NCI-H2081 treated with DMSO at 0.1 percent for 48 hours (cell line): Measurements from ENCODE around the gene AKAP6.
"Not testable (repeated sequence)": the region's sequence is repeated elsewhere in the genome, so short reads cannot be mapped to it uniquely, and the experiment has no call there.

Experiments used
- DNase-seq: peaks from one replicate; lab custom pipeline; 2025; lab: John Stamatoyannopoulos, UW

AKAP6 gene

GRCh38 chr14:32761381-32761968 is 432.4 kb downstream of the AKAP6 start:
- no peak for DNase-seq

- no peak for DNase-seq
Observed at GRCh38 chr14:32762886-32763285, 433.8 kb downstream of the AKAP6 start.

GRCh38 chr14:32763673-32764072 is 434.6 kb downstream of the AKAP6 start:
- DNase-seq: no peak

GRCh38 chr14:32764131-32764530 is 435.0 kb downstream of the AKAP6 start:
- no peak for DNase-seq

- DNase-seq: no peak
Observed at GRCh38 chr14:32770422-32770821, 441.3 kb downstream of the AKAP6 start.

- no peak for DNase-seq
Observed at GRCh38 chr14:32774214-32774613, 445.1 kb downstream of the AKAP6 start.

- no peak for DNase-seq
Observed at GRCh38 chr14:32779840-32780239, 450.7 kb downstream of the AKAP6 start.

GRCh38 chr14:32784405-32784804 is 455.3 kb downstream of the AKAP6 start:
- no peak for DNase-seq

GRCh38 chr14:32785585-32785984 is 456.5 kb downstream of the AKAP6 start:
- no peak for DNase-seq

GRCh38 chr14:32786886-32787285 is 457.8 kb downstream of the AKAP6 start:
- DNase-seq: no peak

GRCh38 chr14:32793033-32793432 is 463.9 kb downstream of the AKAP6 start:
- not testable (repeated sequence) for DNase-seq

- DNase-seq: no peak
Observed at GRCh38 chr14:32800320-32800719, 471.2 kb downstream of the AKAP6 start.

- no peak for DNase-seq
Observed at GRCh38 chr14:32802295-32802694, 473.2 kb downstream of the AKAP6 start.

- no peak for DNase-seq
Observed at GRCh38 chr14:32805979-32806378, 476.9 kb downstream of the AKAP6 start.

- peak; percentile 46 for DNase-seq
Observed at GRCh38 chr14:32808644-32809043, 479.5 kb downstream of the AKAP6 start.

GRCh38 chr14:32809255-32809654 is 480.2 kb downstream of the AKAP6 start:
- DNase-seq: no peak

- DNase-seq: no peak
Observed at GRCh38 chr14:32813401-32813800, 484.3 kb downstream of the AKAP6 start.

- no peak for DNase-seq
Observed at GRCh38 chr14:32814721-32815120, 485.6 kb downstream of the AKAP6 start.

GRCh38 chr14:32816588-32816987 is 487.5 kb downstream of the AKAP6 start:
- no peak for DNase-seq

GRCh38 chr14:32817780-32818179 is 488.7 kb downstream of the AKAP6 start:
- no peak for DNase-seq

- no peak for DNase-seq
Observed at GRCh38 chr14:32818581-32818980, 489.5 kb downstream of the AKAP6 start.

- no peak for DNase-seq
Observed at GRCh38 chr14:32820181-32820580, 491.1 kb downstream of the AKAP6 start.

GRCh38 chr14:32820682-32821081 is 491.6 kb downstream of the AKAP6 start:
- no peak for DNase-seq

- DNase-seq: no peak
Observed at GRCh38 chr14:32821964-32822653, 493.0 kb downstream of the AKAP6 start.
